Endothelial cell of umbilical vein (primary cell): Measurements from ENCODE around the gene ASPHD1. TPM values are rescaled to one million over a fixed set of nuclear protein-coding genes. Genes with fewer than 3 reads are reported as not detected.

ENCODE experiments used
- BruUV-seq: library from RNA; stranded (reverse); fragments of 400-500 nt; replicated peaks from 2 replicates; lab custom pipeline; 2021; lab: Mats Ljungman, UMichigan
- CTCF ChIA-PET: fragments of 300-600, 350-600 bp; sonication (Branson Sonifier 250); formaldehyde crosslinking; loops from one replicate; lab custom pipeline; 2021; ENCODE audit warnings: antibody characterized with exemption, inconsistent platforms; lab: Charles Lee
- POLR2A ChIA-PET: fragments of 300-600, 350-600 bp; sonication (Branson Sonifier 250); formaldehyde crosslinking; loops from one replicate; lab custom pipeline; 2021; ENCODE audit warnings: antibody characterized with exemption, inconsistent platforms; lab: Charles Lee
- DNase-seq: peaks from one replicate; pipeline ENCODE4 v3.0.0-alpha.2; 2011; ENCODE audit warnings: low read depth, low spot score
- FAIRE-seq: peaks from 2 replicates; lab custom pipeline; 2011; peaks lifted over from hg19 to GRCh38; lab: Jason Lieb, UNC
- H2AFZ ChIP-seq: 2 replicates; pipeline ENCODE4 v1.6.0; 2012; ENCODE audit warnings: low read depth, low read length, control low read depth, inconsistent platforms
- H3K27ac ChIP-seq: 2 replicates; pipeline ENCODE4 v1.5.1; 2011; ENCODE audit warnings: low read depth, mild to moderate bottlenecking, control low read depth, low read length, moderate library complexity; ENCODE audit not compliant: insufficient read depth
- H3K27me3 ChIP-seq, 2 experiments: 2 replicates each; pipeline versions ENCODE4 v1.6.0 to v1.6.1; 2011; ENCODE audit warnings: low read length in 2 of 2, mixed read lengths in 1 of 2; ENCODE audit not compliant: control insufficient read depth in 2 of 2, insufficient read depth in 2 of 2
- H3K36me3 ChIP-seq, 2 experiments: 2 replicates in 1 of 2; 3 replicates in 1 of 2; pipeline ENCODE4 v1.5.1; 2011; ENCODE audit warnings: low read length in 2 of 2, mild to moderate bottlenecking in 1 of 2, moderate library complexity in 1 of 2; ENCODE audit not compliant: control insufficient read depth in 2 of 2, insufficient read depth in 2 of 2; ENCODE audit errors: extremely low read depth in 1 of 2
- H3K4me1 ChIP-seq: 3 replicates; pipeline ENCODE4 v1.5.1; 2011; ENCODE audit warnings: mild to moderate bottlenecking, low read length; ENCODE audit not compliant: control insufficient read depth, insufficient read depth; ENCODE audit errors: extremely low read depth
- H3K4me2 ChIP-seq: 2 replicates; pipeline ENCODE4 v1.6.1; 2011; ENCODE audit warnings: low read length, control low read depth, mixed read lengths; ENCODE audit not compliant: insufficient read depth
- H3K4me3 ChIP-seq, 3 experiments: fragments of 200-600 bp in 1 of 3; sonication (generic), shearing (Covaris generic) in 1 of 3; replicated peaks in 1 of 3; 2 replicates each; pipeline ENCODE4 v1.5.1; 2011 to 2016; ENCODE audit warnings: control low read depth in 3 of 3, low read length in 3 of 3, mild to moderate bottlenecking in 2 of 3, inconsistent platforms in 1 of 3, low read depth in 1 of 3, moderate library complexity in 1 of 3; ENCODE audit not compliant: insufficient read depth in 1 of 3
- H3K79me2 ChIP-seq: 2 replicates; pipeline ENCODE4 v1.6.0; 2012; ENCODE audit warnings: low read length, inconsistent platforms; ENCODE audit not compliant: control insufficient read depth, insufficient read depth
- H3K9ac ChIP-seq: replicated peaks from 2 replicates; pipeline ENCODE3; 2011; ENCODE audit warnings: low read length, control low read depth; ENCODE audit not compliant: insufficient read depth; ENCODE audit errors: extremely low read depth
- H3K9me1 ChIP-seq: replicated peaks from 3 replicates; pipeline ENCODE4 v1.6.0; 2011; ENCODE audit warnings: mild to moderate bottlenecking, low read length; ENCODE audit not compliant: control insufficient read depth, insufficient read depth; ENCODE audit errors: extremely low read depth
- H3K9me3 ChIP-seq: replicated peaks from 2 replicates; pipeline ENCODE4 v1.5.1; 2012; ENCODE audit warnings: low read length, inconsistent platforms; ENCODE audit not compliant: control insufficient read depth, insufficient read depth
- H4K20me1 ChIP-seq: replicated peaks from 2 replicates; pipeline ENCODE3; 2011; ENCODE audit warnings: mild to moderate bottlenecking, low read length; ENCODE audit not compliant: control insufficient read depth, insufficient read depth; ENCODE audit errors: extremely low read depth
- EZH2 ChIP-seq: IDR thresholded peaks from 2 replicates; pipeline ENCODE4 v1.6.1; 2012; ENCODE audit warnings: borderline replicate concordance, low read depth, mild to moderate bottlenecking, moderate library complexity, low read length, inconsistent platforms; ENCODE audit not compliant: severe bottlenecking
- FOS ChIP-seq: IDR thresholded peaks from 2 replicates; pipeline ENCODE4 v1.6.1; 2011; ENCODE audit warnings: mild to moderate bottlenecking, low read length, moderate library complexity, borderline replicate concordance; ENCODE audit not compliant: insufficient read depth
- GATA2 ChIP-seq: IDR thresholded peaks from 2 replicates; pipeline ENCODE4 v1.7.0; 2011; ENCODE audit warnings: low read depth, mild to moderate bottlenecking, moderate library complexity, mixed read lengths, low read length; ENCODE audit not compliant: insufficient read length, insufficient read depth
- JUN ChIP-seq: IDR thresholded peaks from 2 replicates; pipeline ENCODE4 v1.6.1; 2011; ENCODE audit warnings: borderline replicate concordance, low read depth; ENCODE audit not compliant: insufficient read length, insufficient read depth
- MYC ChIP-seq: IDR thresholded peaks from one replicate; pipeline ENCODE4 v1.6.1; 2011; ENCODE audit warnings: mild to moderate bottlenecking, low read depth, low read length
- POLR2A ChIP-seq: IDR thresholded peaks from 2 replicates; pipeline ENCODE4 v1.6.1; 2012; ENCODE audit warnings: low read depth, mild to moderate bottlenecking, control low read depth, low read length
- POLR2AphosphoS5 ChIP-seq: IDR thresholded peaks from 2 replicates; pipeline ENCODE4 v1.6.1; 2012; ENCODE audit warnings: low read depth, mild to moderate bottlenecking, control low read depth, low read length, moderate library complexity; ENCODE audit not compliant: insufficient read depth
- dilution Hi-C: fragments of 300-500 bp; cut with MboI; formaldehyde crosslinking; loops from one replicate; pipeline ENCODE4 v1.15.0; 2019; ENCODE audit warnings: low sequenced_read_pairs; ENCODE audit not compliant: extremely low pct_ligation_motif_present
- intact Hi-C: fragments of 100-400 bp; cut with micrococcal nuclease; formaldehyde crosslinking; loops from one replicate; pipeline ENCODE4 v1.10.0; 2022
- polyA plus RNA-seq, 4 experiments: library from polyadenylated mRNA; depleted of rRNA in 3 of 4; stranded (reverse) in 3 of 4; unstranded in 1 of 4; fragments of >200 nt; gene quantifications; 2 replicates each; pipeline versions ENCODE4 v1.2.1 to v1.2.3, GENCODE V29; 2011 to 2012; ENCODE audit warnings: missing spikeins in 1 of 4
- total RNA-seq: library from RNA; stranded (reverse); gene quantifications from 2 replicates; pipeline ENCODE4 v1.2.3, GENCODE V29; 2021
- TF ChIP-seq, protein P1 (sequence below), 2 donors: IDR thresholded peaks; 1 replicate in 1 of 2; 2 replicates in 1 of 2; pipeline ENCODE4 v1.5.1; 2011; ENCODE audit warnings: low read length in 2 of 2, mild to moderate bottlenecking in 2 of 2, moderate library complexity in 2 of 2, control low read depth in 1 of 2, inconsistent platforms in 1 of 2, low read depth in 1 of 2; ENCODE audit not compliant: insufficient read depth in 1 of 2; ENCODE audit errors: extremely low read depth in 1 of 2

Gene ASPHD1
- total and polyA plus RNA-seq, 2 donors (not counting 3 experiments of a cell fraction or from before 2014, with no cell fraction given), result 0.90 to 1.2 TPM

- TF ChIP-seq FOS (no peak), POLR2A (no peak), JUN (no peak), MYC (no peak), POLR2AphosphoS5 (no peak), EZH2 (no peak), GATA2 (no peak)
- TF ChIP-seq, protein P1, sequence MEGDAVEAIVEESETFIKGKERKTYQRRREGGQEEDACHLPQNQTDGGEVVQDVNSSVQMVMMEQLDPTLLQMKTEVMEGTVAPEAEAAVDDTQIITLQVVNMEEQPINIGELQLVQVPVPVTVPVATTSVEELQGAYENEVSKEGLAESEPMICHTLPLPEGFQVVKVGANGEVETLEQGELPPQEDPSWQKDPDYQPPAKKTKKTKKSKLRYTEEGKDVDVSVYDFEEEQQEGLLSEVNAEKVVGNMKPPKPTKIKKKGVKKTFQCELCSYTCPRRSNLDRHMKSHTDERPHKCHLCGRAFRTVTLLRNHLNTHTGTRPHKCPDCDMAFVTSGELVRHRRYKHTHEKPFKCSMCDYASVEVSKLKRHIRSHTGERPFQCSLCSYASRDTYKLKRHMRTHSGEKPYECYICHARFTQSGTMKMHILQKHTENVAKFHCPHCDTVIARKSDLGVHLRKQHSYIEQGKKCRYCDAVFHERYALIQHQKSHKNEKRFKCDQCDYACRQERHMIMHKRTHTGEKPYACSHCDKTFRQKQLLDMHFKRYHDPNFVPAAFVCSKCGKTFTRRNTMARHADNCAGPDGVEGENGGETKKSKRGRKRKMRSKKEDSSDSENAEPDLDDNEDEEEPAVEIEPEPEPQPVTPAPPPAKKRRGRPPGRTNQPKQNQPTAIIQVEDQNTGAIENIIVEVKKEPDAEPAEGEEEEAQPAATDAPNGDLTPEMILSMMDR (IDR thresholded peaks at IDR 0.05; ENCODE audit: extremely low read depth in 1 of 2, insufficient read depth in 1 of 2, low read depth in 1 of 2, low read length in 2 of 2), result no peak
- Histone ChIP-seq H3K9me1 (no peaks in the 10 kb centered on the region), H3K36me3 (no peaks in the 10 kb centered on the region), H3K9ac (no peak overlapping the region), H3K79me2 (no peaks in the 10 kb centered on the region), H2AFZ (peak overlapping the region; percentile 81), H4K20me1 (no peaks in the 10 kb centered on the region), H3K4me1 (peaks cover 5% of the 10 kb centered on the region), H3K27me3 (peaks cover 5 to 8% of the 10 kb centered on the region in 2 experiments), H3K4me2 (peak overlapping the region; percentile 80), H3K4me3 (peak overlapping the region in 2 of 3 experiments; percentile 26 to 46), H3K27ac (no peak overlapping the region), H3K9me3 (no peaks in the 10 kb centered on the region)
- no peak for DNase-seq
- intact Hi-C loops, result loop anchor here (10.0 kb wide), 1 partner anchor 76 kb away; the partner anchor contains the start of gene MVP
- FAIRE-seq, result no peak
- ChIA-PET CTCF (interaction anchor here (0.7 to 2.1 kb wide), 10 partner anchors 9 to 201 kb away, joined by 3 to 9 read pairs (median 4); partner anchors contain the start of genes CDIPT and KCTD13), POLR2A (interaction anchor here (0.9 kb wide), 1 partner anchor 25 kb away, joined by 3 read pairs; the partner anchor contains the start of gene KCTD13)
- BruUV-seq, result no TSS peak
- dilution Hi-C loops, result no loop called here
Measured at GRCh38 chr16:29900888-29901606, 759 bp downstream of the ASPHD1 start.
